ENCODE measurements around the gene STX11.

The STX11 gene

GRCh38 chr6:144214622-144215401, 64.5 kb downstream of the STX11 start:
- DNase-seq (ENCODE audit: low read depth, low spot score): no peak

GRCh38 chr6:144215402-144215931, 65.2 kb downstream of the STX11 start:
- DNase-seq (ENCODE audit: low read depth, low spot score): no peak

- peak; percentile 91 for DNase-seq (ENCODE audit: low read depth, low spot score)
Measured at GRCh38 chr6:144215932-144216667, 65.8 kb downstream of the STX11 start.

GRCh38 chr6:144216668-144217218, 66.4 kb downstream of the STX11 start:
- DNase-seq (ENCODE audit: low read depth, low spot score): no peak

GRCh38 chr6:144217264-144217663, 66.9 kb downstream of the STX11 start:
- DNase-seq (ENCODE audit: low read depth, low spot score): no peak

- no peak for DNase-seq (ENCODE audit: low read depth, low spot score)
Measured at GRCh38 chr6:144217797-144218196, 67.5 kb downstream of the STX11 start.

- no peak for DNase-seq (ENCODE audit: low read depth, low spot score)
Measured at GRCh38 chr6:144219056-144219685, 68.9 kb downstream of the STX11 start.

GRCh38 chr6:144220031-144220790, 69.9 kb downstream of the STX11 start:
- no peak for DNase-seq (ENCODE audit: low read depth, low spot score)

- no peak for DNase-seq (ENCODE audit: low read depth, low spot score)
Measured at GRCh38 chr6:144223686-144224085, 73.4 kb downstream of the STX11 start.

- DNase-seq (ENCODE audit: low read depth, low spot score): no peak
Measured at GRCh38 chr6:144231721-144232120, 81.4 kb downstream of the STX11 start.

GRCh38 chr6:144232176-144232831, 82.0 kb downstream of the STX11 start:
- DNase-seq (ENCODE audit: low read depth, low spot score): no peak

GRCh38 chr6:144232832-144233230, 82.5 kb downstream of the STX11 start:
- DNase-seq (ENCODE audit: low read depth, low spot score): no peak

GRCh38 chr6:144234399-144234798, 84.1 kb downstream of the STX11 start:
- peak; percentile 45 for DNase-seq (ENCODE audit: low read depth, low spot score)

- peak; percentile 68 for DNase-seq (ENCODE audit: low read depth, low spot score)
Measured at GRCh38 chr6:144234935-144235334, 84.6 kb downstream of the STX11 start.

Data from iPS DF 19.7 (cell line).